C4-2B (cell line): Measurements from ENCODE around the gene KIAA0232.

Source experiments
- H3K27ac ChIP-seq: fragments of 450-650 bp; 2 replicates; pipeline ENCODE4 v1.5.1; 2017
- CTCF ChIP-seq: fragments of 450-650 bp; conservative IDR thresholded peaks from 2 replicates; pipeline ENCODE4 v1.5.1; 2017; ENCODE audit warnings: mild to moderate bottlenecking
- ZFX ChIP-seq: fragments of 450-650 bp; IDR thresholded peaks from 2 replicates; pipeline ENCODE4 v1.6.1; 2017

Gene KIAA0232

DNA sequence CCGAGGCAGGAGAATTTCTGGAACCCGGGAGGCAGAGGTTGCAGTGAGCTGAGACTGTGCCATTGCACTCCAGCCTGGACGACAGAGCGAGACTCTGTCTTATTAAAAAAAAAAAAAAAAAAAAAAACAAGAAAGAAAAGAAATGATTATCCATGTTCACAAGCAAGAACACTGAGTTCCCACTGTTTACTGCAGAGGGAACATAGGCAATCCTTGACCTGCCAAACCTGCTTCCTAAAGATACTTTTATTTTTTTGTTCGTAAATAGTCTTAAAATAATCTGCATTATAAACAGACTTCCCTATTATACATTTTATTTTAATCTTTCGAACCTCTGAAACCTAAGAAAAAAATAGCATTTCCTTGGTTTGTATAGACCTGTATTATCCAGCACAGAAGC is 76.5 kb downstream of the KIAA0232 start:
- TF ChIP-seq ZFX (no peak), CTCF (no peak)

GRCh38 chr4:6859543-6859942 is 77.0 kb downstream of the KIAA0232 start:
- TF ChIP-seq ZFX (no peak), CTCF (no peak)
- H3K27ac ChIP-seq: no peak overlapping the region

More for the DNA sequence above, 76.5 kb downstream of the KIAA0232 start:
- H3K27ac ChIP-seq: peak overlapping the region; percentile 33; the same call in 1 of the 2 replicates

DNA sequence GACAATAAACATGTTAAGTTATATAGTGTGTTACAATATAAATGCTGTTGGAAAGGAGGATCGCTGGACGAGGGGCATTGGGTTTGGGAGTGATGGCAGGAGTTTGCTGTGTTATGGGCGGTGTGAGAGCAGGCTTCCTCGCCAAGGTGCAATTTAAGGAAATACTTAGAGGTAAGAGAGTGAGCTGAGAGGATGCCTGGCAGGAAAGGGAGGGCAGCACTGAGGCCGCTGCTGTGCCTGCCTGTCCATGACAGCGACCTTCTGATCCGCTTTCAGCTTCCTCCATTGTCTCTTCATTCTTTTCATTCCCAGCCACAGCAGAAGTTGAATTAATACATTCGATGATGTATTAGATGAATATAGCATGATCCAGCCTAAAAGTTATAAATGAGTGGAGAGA is 85.9 kb downstream of the KIAA0232 start:
- TF ChIP-seq ZFX (no peak), CTCF (no peak)
- H3K27ac ChIP-seq: no peak overlapping the region

DNA sequence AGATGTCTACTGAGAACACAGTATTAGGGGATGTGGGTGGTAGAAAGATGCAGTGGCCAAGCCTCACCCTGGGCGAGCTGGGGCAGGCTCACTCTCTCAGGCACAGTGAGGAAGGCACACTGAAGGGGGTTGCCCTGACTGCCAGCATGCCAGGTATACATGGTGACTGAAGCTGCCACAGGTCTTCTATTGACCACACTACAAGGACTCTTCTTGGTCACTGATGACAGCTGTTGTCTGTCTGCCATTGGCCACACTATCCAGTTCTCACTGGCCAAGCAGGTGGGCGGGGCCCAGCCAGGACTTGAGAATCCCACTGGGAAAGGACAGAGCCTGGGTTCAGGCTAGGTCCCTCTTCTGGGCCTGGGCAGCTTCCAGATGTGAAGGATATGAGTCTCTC is 87.4 kb downstream of the KIAA0232 start:
- TF ChIP-seq CTCF (no peak), ZFX (no peak)
- no peak overlapping the region for H3K27ac ChIP-seq

DNA sequence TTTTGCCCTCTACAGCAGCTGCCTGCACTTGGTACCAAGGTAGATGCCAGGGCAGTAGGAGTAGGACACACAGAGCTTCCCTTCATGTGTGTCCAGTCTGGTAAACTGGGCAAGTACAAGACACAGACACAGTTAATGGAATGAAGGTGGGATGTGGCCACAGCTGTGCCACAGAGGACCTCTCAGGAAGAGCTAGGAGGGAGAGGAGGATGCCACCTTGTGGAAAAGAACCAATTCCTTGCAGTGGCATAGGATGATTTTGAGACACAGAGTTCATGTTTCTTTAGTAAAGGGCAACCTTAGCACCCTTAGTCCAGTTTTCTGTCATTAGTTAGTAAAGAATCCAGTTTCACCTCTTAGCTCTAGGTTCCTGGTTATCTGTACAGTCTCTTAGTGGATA is 90.8 kb downstream of the KIAA0232 start:
- TF ChIP-seq CTCF: no peak
- no peak for TF ChIP-seq ZFX
- no peak overlapping the region for H3K27ac ChIP-seq

DNA sequence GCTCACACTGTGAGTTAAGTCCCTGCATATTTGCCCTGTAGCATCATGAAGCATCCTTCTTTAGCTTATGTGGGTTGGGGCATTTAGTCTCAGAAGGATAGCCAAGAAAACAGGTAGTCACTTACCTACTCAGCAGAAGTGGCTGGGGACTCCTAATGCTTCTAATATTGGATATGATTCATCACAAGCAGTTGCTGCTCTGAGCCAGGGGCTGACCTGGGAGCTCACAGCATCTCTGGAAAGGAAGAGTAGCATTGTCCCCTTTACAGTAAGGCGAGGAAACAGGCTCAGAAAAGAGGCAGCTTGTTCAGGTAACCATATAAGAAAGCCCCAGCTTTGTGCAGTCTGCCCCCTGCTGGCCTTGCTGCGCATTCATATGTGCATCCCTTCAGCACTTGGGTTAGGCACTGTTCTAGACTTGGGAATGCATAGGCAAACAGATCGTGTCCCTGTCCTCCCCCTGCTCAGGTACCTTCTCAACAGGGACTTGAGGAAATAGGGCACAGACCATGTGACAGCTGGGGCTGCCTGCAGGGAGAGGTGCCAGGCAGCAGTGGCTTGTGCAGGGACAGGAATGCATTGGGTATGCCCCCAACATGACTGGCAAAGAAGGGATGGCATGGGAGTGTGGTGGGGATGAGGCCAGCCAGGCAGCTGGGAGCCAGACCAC is 91.4 kb downstream of the KIAA0232 start:
- H3K27ac ChIP-seq: no peak overlapping the region
- TF ChIP-seq CTCF: peak; percentile 89
- TF ChIP-seq ZFX: no peak

DNA sequence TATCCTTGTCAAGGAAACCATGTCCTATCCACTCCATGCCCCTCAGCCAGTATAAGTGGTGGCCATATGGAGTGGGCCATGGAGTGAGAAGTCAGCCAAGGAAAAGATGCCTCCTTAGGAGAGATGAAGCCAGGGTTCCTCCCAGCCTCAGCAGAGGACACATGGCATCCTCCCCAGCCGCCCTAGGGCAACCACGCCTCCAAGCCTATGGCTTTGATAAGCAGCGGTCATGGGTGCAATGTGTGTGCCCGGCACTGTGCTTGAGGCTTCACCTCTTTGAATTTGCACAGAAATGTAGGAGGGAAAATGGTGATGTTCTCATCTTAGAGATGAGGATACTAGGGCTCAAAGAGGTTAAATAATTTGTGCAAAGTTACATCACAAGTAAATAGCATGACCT is 92.5 kb downstream of the KIAA0232 start:
- TF ChIP-seq ZFX: no peak
- no peak for TF ChIP-seq CTCF
- no peak overlapping the region for H3K27ac ChIP-seq
